HepG2 (cell line): ENCODE measurements around the gene NATD1. TPM values are rescaled to one million over a fixed set of nuclear protein-coding genes. Genes with fewer than 3 reads are reported as not detected.

ENCODE experiments used
- HOXA3 ChIP-seq: sonication (generic); formaldehyde crosslinking; IDR thresholded peaks from 2 replicates; pipeline ENCODE4 v1.5.0; 2020; ENCODE audit warnings: missing genetic modification reagents
- KDM5B ChIP-seq: sonication (generic); formaldehyde crosslinking; IDR thresholded peaks from 2 replicates; pipeline ENCODE4 v1.4.0; 2020; ENCODE audit warnings: missing genetic modification reagents, mild to moderate bottlenecking, borderline replicate concordance
- RELA ChIP-seq: sonication (generic); formaldehyde crosslinking; IDR thresholded peaks from 2 replicates; pipeline ENCODE4 v1.4.0; 2020; ENCODE audit warnings: missing genetic modification reagents
- RFXANK ChIP-seq: IDR thresholded peaks from 2 replicates; pipeline ENCODE4 v1.6.1; 2016
- SATB2 ChIP-seq: sonication (generic); formaldehyde crosslinking; IDR thresholded peaks from 2 replicates; pipeline ENCODE4 v1.5.0; 2020; ENCODE audit warnings: missing genetic modification reagents
- TOE1 ChIP-seq: sonication (generic); formaldehyde crosslinking; IDR thresholded peaks from 2 replicates; pipeline ENCODE4 v1.4.0; 2020; ENCODE audit warnings: mild to moderate bottlenecking, missing genetic modification reagents
- U2AF2 ChIP-seq: fragments of 200-400 bp; formaldehyde crosslinking; IDR thresholded peaks from 2 replicates; pipeline ENCODE4 v1.6.1; 2017; ENCODE audit warnings: low read depth, mild to moderate bottlenecking, low read length
- ZNF775 ChIP-seq: sonication (generic); formaldehyde crosslinking; IDR thresholded peaks from 2 replicates; pipeline ENCODE4 v1.4.0; 2020; ENCODE audit warnings: missing genetic modification reagents, mild to moderate bottlenecking, moderate library complexity, borderline replicate concordance
- polyA plus RNA-seq, 8 experiments: library from polyadenylated mRNA; depleted of rRNA in 3 of 8; stranded (reverse) in 7 of 8; unstranded in 1 of 8; fragments of >200 nt; fragmentation: Illumina TruSeq in 4 of 8; extraction: Trizol in 4 of 8; gene quantifications; 2 replicates each; pipeline versions ENCODE4 v1.2.1 to v1.2.3, GENCODE V29; 2011 to 2016; ENCODE audit warnings: low read depth in 4 of 8, missing spikeins in 1 of 8, mixed read lengths in 1 of 8; ENCODE audit not compliant: insufficient read depth in 1 of 8
- total RNA-seq, 5 experiments: library from RNA; depleted of rRNA; stranded (reverse); fragments of >200 nt; fragmentation: Illumina TruSeq; extraction: Trizol; gene quantifications; 2 replicates each; pipeline ENCODE4 v1.2.3, GENCODE V29; 2016; ENCODE audit warnings: low read depth in 1 of 5
- TF ChIP-seq, protein P1 (sequence below): sonication (generic); formaldehyde crosslinking; IDR thresholded peaks from 2 replicates; pipeline ENCODE4 v1.5.0; 2020; ENCODE audit warnings: mild to moderate bottlenecking, missing genetic modification reagents, borderline replicate concordance
- TF ChIP-seq, protein P2 (sequence below): sonication (generic); formaldehyde crosslinking; IDR thresholded peaks from 2 replicates; pipeline ENCODE4 v1.4.0; 2020; ENCODE audit warnings: mild to moderate bottlenecking, missing genetic modification reagents
- TF ChIP-seq, protein P3 (sequence below): IDR thresholded peaks from 2 replicates; pipeline ENCODE4 v1.6.1; 2016; ENCODE audit warnings: missing compliant biosample characterization, missing genetic modification reagents, borderline replicate concordance
- TF ChIP-seq, protein P4 (sequence below): sonication (generic); formaldehyde crosslinking; IDR thresholded peaks from 2 replicates; pipeline ENCODE4 v1.5.0; 2020; ENCODE audit warnings: missing genetic modification reagents
- TF ChIP-seq, protein P5 (sequence below): sonication (generic); formaldehyde crosslinking; IDR thresholded peaks from 2 replicates; pipeline ENCODE4 v1.4.0; 2020; ENCODE audit warnings: mild to moderate bottlenecking, low read depth, missing genetic modification reagents

Gene NATD1
- total and polyA plus RNA-seq, 2 of the 13 experiments (the other 11 are each of a cell fraction or from before 2014, with no cell fraction given): 0.31 to 2.3 TPM

DNA sequence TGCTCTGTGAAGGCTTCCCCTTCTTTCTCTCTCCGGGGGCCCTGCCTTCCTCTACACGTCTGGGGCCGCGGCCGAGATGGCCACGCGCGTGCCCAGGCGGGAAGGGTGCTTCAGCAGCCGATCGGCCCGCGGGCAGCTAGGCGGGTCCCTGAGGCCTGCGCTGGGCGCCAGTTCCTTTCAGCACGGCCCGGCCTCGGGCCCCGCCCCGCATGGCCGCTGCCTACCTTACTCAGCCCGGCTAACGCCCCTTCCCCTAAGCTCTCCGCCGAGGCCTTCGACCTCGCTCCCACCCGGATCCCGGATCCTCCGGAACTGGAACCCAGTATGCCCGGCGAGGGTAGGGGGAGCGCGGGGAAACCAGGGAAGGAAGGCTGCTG is 39.6 kb downstream of the NATD1 start (continued):
- TF ChIP-seq, protein P1, sequence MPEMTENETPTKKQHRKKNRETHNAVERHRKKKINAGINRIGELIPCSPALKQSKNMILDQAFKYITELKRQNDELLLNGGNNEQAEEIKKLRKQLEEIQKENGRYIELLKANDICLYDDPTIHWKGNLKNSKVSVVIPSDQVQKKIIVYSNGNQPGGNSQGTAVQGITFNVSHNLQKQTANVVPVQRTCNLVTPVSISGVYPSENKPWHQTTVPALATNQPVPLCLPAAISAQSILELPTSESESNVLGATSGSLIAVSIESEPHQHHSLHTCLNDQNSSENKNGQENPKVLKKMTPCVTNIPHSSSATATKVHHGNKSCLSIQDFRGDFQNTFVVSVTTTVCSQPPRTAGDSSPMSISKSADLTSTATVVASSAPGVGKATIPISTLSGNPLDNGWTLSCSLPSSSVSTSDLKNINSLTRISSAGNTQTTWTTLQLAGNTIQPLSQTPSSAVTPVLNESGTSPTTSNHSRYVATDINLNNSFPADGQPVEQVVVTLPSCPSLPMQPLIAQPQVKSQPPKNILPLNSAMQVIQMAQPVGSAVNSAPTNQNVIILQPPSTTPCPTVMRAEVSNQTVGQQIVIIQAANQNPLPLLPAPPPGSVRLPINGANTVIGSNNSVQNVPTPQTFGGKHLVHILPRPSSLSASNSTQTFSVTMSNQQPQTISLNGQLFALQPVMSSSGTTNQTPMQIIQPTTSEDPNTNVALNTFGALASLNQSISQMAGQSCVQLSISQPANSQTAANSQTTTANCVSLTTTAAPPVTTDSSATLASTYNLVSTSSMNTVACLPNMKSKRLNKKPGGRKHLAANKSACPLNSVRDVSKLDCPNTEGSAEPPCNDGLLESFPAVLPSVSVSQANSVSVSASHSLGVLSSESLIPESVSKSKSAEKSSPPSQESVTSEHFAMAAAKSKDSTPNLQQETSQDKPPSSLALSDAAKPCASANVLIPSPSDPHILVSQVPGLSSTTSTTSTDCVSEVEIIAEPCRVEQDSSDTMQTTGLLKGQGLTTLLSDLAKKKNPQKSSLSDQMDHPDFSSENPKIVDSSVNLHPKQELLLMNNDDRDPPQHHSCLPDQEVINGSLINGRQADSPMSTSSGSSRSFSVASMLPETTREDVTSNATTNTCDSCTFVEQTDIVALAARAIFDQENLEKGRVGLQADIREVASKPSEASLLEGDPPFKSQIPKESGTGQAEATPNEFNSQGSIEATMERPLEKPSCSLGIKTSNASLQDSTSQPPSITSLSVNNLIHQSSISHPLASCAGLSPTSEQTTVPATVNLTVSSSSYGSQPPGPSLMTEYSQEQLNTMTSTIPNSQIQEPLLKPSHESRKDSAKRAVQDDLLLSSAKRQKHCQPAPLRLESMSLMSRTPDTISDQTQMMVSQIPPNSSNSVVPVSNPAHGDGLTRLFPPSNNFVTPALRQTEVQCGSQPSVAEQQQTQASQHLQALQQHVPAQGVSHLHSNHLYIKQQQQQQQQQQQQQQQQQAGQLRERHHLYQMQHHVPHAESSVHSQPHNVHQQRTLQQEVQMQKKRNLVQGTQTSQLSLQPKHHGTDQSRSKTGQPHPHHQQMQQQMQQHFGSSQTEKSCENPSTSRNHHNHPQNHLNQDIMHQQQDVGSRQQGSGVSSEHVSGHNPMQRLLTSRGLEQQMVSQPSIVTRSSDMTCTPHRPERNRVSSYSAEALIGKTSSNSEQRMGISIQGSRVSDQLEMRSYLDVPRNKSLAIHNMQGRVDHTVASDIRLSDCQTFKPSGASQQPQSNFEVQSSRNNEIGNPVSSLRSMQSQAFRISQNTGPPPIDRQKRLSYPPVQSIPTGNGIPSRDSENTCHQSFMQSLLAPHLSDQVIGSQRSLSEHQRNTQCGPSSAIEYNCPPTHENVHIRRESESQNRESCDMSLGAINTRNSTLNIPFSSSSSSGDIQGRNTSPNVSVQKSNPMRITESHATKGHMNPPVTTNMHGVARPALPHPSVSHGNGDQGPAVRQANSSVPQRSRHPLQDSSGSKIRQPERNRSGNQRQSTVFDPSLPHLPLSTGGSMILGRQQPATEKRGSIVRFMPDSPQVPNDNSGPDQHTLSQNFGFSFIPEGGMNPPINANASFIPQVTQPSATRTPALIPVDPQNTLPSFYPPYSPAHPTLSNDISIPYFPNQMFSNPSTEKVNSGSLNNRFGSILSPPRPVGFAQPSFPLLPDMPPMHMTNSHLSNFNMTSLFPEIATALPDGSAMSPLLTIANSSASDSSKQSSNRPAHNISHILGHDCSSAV (CRISPR knock-in tag): no peak
- TF ChIP-seq, protein P2, sequence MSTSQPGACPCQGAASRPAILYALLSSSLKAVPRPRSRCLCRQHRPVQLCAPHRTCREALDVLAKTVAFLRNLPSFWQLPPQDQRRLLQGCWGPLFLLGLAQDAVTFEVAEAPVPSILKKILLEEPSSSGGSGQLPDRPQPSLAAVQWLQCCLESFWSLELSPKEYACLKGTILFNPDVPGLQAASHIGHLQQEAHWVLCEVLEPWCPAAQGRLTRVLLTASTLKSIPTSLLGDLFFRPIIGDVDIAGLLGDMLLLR (CRISPR knock-in tag): no peak
- TF ChIP-seq KDM5B (no peak), SATB2 (CRISPR knock-in tag) (no peak), TOE1 (0 out of 2 replicates have a peak, but pooled peaks have one; percentile 25), U2AF2 (no peak), HOXA3 (CRISPR knock-in tag) (no peak), RELA (no peak), RFXANK (CRISPR knock-in tag) (no peak), ZNF775 (CRISPR knock-in tag) (no peak)
- TF ChIP-seq, protein P3, sequence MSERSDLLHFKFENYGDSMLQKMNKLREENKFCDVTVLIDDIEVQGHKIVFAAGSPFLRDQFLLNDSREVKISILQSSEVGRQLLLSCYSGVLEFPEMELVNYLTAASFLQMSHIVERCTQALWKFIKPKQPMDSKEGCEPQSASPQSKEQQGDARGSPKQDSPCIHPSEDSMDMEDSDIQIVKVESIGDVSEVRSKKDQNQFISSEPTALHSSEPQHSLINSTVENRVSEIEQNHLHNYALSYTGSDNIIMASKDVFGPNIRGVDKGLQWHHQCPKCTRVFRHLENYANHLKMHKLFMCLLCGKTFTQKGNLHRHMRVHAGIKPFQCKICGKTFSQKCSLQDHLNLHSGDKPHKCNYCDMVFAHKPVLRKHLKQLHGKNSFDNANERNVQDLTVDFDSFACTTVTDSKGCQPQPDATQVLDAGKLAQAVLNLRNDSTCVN: no peak
- TF ChIP-seq, protein P4, sequence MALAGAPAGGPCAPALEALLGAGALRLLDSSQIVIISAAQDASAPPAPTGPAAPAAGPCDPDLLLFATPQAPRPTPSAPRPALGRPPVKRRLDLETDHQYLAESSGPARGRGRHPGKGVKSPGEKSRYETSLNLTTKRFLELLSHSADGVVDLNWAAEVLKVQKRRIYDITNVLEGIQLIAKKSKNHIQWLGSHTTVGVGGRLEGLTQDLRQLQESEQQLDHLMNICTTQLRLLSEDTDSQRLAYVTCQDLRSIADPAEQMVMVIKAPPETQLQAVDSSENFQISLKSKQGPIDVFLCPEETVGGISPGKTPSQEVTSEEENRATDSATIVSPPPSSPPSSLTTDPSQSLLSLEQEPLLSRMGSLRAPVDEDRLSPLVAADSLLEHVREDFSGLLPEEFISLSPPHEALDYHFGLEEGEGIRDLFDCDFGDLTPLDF (CRISPR knock-in tag): no peak
- TF ChIP-seq, protein P5, sequence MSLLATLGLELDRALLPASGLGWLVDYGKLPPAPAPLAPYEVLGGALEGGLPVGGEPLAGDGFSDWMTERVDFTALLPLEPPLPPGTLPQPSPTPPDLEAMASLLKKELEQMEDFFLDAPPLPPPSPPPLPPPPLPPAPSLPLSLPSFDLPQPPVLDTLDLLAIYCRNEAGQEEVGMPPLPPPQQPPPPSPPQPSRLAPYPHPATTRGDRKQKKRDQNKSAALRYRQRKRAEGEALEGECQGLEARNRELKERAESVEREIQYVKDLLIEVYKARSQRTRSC: 0 out of 2 replicates have a peak, but pooled peaks have one; percentile 37
